HG03378 (cell line): ENCODE data around the gene CLSTN3.

ENCODE experiments used
- ATAC-seq: cut with Tn5 transposase; IDR thresholded peaks from one replicate; pipeline ENCODE4 v1.9.1; 2021; ENCODE audit warnings: mild to moderate bottlenecking, moderate library complexity; ENCODE audit not compliant: unreplicated experiment

The CLSTN3 gene

DNA sequence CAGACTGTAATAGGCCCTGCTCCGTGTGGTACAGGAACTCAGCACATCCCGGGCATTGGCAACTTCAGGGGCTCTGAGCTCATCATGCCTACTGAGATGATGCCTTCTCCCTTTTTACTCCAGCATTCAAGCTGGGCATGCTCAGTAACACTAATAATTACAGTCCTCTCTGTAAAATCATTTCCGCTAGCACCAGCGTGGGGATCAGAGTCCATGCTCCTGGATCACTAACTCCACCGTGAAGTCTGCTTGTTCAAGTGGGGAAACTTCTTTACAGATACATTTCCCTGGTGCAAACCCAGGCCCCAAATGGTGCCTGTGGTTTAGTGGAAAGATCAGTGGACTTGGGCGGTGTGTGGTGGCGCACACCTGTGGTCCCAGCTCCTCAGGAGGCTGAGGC lies 16.7 kb downstream of the CLSTN3 start:
- no peak for ATAC-seq

DNA sequence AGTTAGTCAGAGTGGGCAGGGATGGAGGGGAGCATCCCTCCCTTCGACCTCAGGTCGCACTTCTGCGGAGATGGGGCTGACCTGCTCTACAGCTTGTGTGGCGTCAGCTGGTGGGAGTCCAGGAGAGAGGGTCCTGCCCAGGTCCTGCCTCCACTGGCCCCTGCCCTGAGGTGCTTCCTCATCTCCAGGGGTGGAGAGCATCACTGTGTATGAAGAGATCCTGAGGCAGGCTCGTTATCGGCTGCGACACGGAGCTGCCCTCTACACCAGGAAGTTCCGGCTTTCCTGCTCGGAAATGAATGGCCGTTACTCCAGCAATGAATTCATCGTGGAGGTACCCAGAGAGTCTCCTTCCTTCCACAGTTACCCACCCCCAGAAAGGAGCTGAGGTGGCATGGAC lies 20.2 kb downstream of the CLSTN3 start:
- no peak for ATAC-seq

DNA sequence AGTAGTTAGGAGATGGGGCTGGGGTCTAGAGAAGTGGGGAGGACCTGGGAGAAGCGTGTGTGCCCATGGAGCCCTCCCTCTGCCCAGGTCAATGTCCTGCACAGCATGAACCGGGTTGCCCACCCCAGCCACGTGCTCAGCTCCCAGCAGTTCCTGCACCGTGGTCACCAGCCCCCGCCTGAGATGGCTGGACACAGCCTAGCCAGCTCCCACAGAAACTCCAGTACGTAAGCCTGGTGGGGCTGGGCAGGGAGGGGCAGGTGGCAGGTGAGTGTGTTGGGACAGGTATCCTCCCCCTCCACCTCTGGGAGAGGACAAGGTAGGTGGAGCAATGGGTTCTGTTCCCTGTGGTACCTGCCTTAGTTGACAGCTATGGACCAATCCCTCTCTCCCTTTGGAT lies 20.7 kb downstream of the CLSTN3 start:
- ATAC-seq: no peak

DNA sequence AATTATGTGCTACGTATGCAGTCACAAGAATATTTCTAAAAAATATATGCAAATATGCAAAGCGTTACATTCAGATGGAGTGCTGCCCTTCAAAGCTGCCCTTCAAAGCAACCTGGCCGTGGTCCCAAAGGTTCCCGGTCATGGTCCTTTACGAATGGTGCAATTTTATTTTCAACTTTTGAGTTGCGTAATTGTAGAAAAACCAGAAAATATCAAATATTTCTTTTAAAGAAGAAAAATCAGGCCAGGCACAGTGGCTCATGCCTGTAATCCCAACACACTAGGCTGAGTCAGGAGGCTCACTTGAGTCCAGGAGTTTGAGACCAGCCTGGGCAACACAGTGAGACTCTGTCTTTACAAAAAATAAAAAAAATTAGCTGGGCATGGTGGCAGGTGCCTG lies 21.4 kb downstream of the CLSTN3 start:
- ATAC-seq: no peak

DNA sequence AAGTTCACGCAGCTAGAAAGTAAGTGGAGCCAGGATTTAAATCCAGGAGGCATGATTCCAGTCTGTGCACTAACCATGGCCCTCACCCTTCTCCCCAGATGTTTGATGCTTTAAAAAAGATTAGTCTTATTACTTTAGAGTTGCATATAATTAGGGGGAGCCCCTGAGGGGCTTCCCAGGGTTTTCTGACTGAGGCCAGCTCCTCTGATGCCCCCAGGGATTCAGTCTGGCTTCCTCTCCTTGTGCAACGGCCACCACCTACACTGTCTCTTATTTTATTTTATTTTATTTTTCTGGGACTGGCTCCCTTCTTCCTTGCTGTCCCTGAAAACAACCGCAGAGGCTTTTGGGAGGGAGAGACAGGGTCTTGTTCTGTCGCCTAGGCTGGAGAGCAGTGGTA lies 22.6 kb downstream of the CLSTN3 start:
- no peak for ATAC-seq

DNA sequence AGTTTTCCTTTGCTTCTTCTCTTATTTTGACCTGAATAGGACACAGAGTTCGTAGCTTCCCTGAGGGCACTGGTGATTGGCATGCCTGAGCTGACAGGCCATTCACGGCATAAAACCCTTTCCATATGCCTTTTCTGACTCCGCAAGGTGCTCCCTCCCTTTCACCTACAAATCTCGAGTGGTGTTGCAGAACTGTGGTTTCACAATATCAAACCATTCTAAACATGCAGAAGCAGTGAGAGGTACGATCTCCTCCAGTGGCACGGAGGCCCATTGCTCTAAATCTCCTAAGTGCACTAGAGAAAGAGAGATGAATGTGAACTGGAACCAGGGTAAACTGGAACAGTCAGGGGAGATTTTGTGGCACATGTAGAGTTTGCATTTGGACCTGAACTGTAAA lies 23.9 kb downstream of the CLSTN3 start:
- ATAC-seq: no peak

DNA sequence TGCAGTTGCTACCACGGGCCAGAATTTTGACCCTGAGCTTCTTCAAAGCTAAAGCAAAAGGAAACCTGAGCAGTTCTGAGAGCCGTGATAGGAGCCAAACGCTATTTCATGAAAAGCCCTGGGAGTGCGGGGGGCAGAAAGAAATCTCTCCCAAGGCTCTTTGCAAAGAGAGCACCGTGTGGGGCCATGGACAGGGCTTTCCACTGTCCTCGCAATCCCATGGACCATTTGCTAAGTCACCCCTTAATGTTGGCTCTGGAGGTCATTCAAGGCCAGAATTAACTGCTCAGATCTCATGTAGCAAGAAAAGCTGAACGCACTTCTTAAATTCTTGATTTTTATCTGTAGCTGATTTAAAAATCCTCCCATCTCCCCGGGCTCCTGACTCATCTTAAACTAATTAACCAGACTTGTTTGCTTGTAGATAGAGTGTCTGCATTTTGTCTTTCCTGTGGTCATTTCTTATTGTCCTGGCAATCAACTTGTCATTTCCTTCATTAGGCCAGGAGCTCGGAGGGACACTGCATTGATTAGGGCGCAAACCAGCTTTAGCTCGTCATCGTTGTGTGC lies 24.8 kb downstream of the CLSTN3 start:
- no peak for ATAC-seq

DNA sequence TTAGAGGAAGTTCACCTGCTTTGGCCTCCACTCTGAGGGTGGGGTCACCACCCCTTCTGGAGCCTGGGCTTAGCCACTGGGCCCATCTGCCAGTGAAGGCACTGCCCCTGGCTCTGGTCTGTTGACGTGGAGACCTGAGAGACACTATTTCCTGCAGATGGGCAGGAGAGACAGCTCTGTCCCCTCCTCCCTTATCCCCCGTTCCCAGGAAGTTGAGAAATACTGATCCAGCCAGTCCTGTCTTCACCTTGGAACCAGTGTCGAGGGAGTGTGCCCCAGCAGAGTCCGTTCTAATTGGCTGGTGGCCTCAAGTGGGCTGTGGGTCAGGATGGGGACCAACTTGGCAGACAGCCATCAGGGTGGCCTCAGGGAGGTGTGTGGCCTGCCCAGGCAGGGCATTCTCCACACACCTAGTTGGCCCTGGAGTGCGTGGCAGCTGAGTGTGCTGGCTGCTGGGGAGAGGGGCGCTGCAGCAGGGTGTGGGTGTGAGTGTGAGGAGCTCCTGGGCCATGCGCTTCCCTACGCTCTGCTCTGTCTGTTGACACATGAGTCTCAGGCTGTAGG lies 25.4 kb downstream of the CLSTN3 start:
- ATAC-seq: no peak

DNA sequence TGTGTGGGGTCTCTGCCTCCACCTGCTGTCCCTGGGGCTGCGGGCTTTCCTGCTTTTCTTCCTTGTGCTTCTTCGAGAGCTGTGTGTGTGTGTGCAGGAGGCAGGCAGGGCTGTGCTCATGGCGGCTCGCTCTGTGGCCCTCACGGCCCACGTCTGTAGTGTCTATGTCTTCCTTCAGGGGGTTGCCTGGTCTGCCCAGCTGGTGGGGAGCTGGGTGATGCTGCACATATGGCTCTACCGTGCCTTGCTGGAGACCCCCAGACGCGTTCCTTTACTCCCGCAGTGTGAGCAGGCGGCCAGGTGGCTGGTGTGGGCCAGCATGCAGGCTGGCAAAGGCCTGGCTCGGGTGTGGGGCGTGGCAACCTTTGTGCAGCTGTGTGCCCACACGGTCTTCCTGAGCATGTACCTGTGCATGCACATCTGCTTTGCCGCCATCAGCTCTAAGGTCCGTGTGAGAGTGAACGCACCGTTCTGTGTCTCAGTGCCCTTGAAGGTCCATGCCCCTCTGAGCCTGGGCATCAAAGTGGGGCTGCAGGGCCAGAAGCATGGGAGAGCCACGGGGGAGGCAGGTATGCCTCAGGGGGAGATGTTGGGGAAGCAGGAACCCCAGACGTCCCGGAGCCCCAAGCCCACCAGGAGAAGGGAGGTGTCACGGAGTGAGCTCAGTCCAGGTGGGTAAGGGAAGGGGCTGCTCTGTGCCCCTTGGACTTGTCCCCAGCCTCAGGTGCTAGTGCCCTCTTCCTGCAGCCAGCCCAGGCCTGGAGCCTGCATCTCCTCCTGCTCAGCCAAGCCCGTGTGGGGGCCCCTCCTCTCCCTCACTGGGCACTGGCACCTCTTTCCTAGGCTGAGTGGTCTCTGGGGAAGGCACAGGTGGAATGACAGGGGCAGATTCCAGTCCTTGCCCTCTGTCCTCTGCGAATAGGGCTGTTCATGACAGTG lies 26.4 kb downstream of the CLSTN3 start:
- no peak for ATAC-seq

DNA sequence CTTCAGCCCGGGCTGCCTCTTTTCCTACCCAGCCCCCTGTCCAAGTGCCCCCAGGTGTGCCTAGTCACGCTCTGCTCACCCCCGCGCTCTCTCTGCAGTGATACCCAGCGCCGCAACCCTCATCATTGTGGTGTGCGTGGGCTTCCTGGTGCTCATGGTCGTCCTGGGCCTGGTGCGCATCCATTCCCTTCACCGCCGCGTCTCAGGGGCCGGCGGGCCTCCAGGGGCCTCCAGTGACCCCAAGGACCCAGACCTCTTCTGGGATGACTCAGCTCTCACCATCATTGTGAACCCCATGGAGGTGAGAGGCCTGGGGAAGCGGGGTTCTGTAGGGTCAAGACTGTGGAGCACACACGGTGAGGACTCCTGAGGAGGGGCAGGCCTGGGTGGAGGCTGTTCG lies 27.2 kb downstream of the CLSTN3 start:
- no peak for ATAC-seq

DNA sequence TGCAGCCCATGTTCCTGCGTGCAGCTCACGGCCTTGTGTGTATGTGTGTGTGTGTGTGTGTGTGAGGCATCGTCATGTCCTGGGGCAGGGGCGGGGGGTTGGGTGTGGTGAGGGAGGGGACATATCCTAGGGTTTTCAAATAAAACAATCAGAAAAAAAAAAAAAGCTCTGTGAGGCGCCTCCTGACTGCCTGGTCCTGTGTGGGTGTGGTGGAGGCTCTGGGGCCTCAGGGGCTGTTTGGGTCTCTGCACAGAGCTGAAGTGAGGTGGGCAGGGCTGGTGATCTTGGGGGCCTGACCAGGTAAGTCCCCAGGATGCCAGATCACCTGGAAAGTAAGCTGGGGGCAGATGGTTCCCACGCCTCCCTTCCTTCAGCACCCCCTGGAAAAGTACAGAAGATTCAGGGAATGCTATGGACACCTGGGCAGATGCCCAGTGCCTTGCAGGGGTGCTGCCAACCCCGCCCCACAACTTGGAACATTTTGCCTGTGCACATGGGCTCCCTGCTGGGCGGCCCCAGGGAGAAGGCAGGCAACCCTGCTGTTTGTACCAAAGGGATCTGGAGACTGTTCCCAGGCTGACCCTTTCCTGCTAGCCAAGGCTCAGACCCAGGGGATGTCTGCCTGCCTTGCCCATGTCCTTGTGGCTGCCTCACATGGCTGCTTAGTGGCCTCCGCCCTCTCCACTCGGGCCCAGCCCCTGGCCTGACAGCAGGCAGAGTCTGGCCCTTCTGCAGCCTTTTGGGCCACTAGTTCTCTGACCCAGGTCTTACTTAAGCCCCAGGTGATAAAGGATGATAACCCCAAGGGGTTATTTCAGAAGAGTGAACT lies 28.8 kb downstream of the CLSTN3 start:
- no peak for ATAC-seq

DNA sequence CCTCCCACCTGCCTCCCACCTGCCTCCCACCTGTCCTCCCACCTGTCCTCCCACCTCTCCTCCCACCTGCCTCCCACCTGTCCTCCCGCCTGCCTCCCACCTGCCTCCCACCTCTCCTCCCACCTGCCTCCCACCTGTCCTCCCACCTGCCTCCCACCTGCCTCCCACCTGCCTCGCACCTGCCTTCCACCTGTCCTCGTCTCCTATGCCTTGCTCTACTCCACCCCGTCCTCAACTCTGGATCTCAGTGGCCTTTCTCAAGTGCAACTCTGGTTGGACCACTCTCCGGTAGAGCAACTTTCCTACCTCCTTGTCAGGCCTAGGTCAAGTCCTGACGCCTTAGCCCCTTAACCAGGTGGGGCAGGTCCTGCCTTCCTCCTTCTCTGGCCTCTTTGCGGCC lies 30.0 kb downstream of the CLSTN3 start:
- no peak for ATAC-seq

DNA sequence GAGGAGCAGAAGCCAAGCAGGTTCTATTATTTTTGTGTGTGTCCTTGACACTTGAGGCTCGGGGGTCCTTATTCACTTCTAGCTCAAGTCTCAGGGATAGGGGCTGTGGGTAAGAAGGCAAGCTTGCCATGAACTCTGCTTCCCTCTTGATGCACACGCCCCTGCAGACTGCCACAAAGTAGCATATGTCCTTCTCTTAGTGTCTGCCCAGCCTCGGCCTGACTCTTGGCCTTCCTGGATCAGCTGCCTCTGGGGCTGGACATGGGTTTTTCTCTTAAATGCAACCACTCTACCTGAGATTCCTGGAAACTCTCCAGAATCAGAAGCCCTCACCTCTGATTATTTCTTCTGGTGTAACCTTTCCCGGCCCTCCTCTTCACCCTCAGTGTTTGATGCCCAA lies 31.2 kb downstream of the CLSTN3 start:
- no peak for ATAC-seq

DNA sequence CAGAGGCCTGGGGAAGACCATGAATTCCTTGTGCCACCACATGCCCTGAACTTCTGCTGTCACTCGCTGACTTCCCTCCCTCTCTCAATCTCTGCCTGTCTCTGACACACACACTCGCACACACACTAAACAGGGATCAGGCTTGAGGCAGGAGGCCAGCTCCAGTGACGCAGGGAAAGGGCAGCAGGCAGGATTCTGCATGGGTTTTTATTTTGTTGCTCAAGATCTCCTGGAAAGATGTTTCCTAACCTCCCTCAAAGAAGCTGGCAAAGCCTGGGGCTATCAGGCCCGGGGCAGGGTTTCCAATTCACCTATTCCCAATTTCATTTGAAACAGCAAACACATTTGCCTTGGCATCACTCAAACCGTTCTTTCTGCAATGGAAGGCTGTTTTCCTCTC lies 31.6 kb downstream of the CLSTN3 start:
- no peak for ATAC-seq

DNA sequence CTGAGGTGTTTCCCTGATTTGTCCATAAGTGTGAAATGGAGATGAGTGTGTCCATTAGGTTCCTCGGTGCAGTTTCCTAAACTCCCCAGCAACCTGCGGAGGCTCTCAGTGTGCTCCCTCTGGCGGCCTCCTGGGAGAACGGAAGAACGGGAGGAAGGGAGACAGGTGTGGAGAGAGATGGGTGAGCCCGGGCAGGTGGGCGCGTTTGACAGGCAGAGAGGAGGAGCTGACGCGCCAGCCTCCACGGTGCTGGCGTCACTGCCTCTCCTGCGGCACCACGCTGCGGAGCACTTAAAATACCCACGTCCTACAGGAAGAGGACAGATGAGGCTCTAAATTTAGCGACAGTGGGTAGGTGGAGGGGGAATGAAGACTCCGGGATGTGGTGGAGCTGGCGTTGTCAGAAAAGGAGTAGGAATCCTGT lies 32.5 kb downstream of the CLSTN3 start:
- ATAC-seq: no peak

DNA sequence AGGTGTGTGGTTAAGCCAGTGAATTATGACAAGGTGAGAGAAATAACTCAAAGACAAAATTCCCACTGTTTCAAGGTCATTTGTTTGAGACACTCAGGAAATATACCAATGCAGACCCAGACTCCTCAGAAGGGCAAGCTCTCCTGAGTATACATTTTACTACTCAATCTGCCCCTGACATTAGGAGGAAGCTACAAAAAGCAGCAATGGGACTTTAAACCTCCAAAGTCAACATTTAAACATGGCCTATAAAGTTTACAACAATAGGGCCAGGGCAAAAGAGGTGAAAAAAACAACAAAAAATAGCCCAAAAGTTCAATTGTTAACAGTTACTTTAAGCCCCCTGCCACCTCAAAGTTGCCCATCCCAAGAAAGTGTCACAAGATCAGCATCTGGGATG lies 39.8 kb downstream of the CLSTN3 start:
- ATAC-seq: no peak

DNA sequence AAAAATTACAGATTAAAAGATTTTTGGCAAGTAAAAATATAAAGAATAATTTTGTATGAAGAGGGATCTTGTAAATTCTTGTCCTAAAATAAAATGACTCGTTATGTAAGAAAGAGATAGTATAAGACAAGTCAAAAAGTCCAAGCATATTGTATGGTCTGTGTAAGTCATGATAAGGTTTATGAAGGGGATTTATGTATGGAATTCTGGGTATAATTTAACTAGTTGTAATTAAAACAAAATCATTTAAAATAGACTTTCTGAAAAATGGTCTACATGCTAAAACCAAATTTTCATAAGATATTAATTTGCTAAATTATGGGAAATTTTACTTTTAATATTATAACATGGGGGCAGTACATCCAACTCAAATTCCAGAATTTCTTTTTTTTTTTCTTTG lies 41.7 kb downstream of the CLSTN3 start:
- no peak for ATAC-seq

DNA sequence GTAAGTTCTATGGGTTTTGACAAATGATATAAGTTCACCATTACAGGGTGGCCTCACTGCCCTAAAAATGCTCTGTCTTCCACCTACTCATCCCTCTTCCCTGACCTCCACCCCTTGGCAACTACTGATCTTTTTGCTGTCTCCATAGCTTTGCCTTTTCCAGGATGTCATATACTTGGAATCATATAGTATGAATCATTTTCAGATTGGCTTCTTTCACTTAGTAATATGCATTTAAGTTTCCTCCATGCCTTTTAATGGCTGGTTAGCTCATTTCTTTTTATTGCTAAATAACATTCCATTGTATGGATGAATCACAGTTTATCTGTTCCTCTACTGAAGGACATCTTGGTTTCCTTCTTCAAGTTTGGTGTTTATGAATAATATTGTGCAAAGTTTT lies 45.3 kb downstream of the CLSTN3 start:
- no peak for ATAC-seq

DNA sequence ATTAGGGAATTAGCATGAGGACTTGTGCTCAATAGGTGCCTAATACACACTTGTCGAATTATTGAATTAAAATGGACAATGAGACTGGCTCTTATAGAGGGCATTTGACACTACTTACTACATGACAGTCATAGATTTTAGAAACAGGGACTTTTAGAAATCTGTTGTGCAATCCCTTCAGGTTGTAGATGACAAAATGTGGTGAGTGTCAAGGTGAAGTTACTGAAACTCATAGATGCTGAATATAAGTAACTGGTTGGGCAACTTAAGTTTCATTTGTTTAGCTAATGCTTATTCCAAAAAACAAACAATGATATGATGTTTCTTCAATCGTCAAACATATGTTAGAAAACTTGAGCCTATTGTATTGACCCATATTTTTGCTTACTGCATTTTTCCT lies 46.4 kb downstream of the CLSTN3 start:
- no peak for ATAC-seq

DNA sequence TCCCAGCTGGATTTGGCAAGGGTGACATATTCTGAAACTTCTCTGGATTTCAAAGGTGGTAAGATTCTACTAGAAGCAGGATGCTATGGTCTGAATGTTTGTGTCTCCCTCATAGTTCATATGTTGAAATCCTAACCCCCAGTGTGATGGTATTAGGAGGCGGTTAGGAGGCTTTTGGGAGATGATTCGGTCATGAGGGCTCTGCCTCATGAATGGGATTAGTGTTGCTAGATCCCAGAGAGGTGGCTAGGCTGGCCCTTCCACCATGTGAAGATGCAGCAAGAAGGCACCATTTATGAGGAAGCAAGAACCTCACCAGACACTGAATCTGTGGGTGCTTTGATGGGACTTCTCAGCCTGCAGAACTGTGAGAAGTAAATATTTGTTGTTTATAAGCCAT lies 48.3 kb downstream of the CLSTN3 start:
- ATAC-seq: no peak

DNA sequence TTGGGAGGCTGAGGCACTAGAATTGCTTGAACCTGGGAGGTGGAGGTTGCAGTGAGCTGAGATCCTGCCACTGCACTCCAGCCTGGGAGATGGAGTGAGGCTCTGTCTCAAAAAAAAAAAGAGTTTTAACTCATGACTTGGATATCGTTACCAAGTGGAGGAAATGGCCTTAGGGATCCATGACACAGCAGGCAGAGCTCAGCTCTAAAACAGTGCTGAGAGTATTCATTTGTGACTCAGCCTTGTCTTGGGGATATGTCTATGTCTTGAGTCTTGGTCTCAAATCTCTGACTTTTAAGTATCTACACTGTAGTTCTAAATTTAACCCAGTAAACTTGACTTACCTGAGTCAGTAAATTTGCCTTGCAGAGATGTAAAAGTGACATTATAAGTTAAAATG lies 50.5 kb downstream of the CLSTN3 start:
- ATAC-seq: no peak
